CD4-positive, alpha-beta T cell treated with Interleukin-4 for 4 hours (primary cell): Measurements from ENCODE around the gene LRCH2.

Experiments
- DNase-seq: peaks from one replicate; pipeline ENCODE4 v3.0.0-alpha.2; 2020

Gene LRCH2

DNA sequence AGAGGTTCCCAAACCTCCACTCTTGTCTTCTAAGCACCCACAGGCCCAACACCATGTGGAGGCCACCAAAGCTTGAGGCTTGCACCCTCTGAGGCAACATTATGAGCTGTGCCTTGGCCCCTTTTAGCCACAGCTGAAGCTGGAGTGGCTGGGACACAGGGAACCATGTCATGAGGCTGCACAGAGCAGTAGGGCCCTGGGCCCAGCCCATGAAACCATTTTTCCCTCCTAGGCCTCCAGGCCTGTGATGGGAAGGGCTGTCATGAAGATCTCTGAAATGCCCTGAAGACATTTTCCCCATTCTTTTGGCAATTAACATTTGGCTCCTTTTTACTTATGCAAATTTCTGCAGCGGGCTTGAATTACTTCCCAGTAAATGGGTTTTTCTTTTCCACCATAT is 29.9 kb downstream of the LRCH2 start:
- DNase-seq, result no peak

DNA sequence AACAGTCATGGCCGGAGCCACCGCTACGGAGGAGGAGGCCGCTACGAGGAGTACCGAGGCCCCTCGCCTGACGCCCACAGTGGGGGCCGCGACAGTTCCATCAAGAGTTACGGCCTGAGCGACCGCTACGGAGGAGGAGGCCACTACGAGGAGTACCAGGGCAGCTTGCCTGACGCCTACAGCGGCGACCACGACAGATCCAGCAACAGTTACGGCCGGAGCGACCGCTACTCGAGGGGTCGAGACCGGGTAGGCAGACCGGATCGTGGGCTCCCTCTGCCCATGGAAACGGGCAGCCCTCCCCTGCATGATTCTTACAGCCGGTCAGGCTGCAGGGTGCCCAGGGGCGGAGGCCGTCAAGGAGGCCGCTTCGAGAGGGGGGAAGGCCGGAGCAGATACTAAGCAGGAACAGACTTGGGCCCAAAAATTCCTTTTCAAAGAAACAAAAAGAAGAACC is 41.6 kb downstream of the LRCH2 start:
- no peak for DNase-seq

DNA sequence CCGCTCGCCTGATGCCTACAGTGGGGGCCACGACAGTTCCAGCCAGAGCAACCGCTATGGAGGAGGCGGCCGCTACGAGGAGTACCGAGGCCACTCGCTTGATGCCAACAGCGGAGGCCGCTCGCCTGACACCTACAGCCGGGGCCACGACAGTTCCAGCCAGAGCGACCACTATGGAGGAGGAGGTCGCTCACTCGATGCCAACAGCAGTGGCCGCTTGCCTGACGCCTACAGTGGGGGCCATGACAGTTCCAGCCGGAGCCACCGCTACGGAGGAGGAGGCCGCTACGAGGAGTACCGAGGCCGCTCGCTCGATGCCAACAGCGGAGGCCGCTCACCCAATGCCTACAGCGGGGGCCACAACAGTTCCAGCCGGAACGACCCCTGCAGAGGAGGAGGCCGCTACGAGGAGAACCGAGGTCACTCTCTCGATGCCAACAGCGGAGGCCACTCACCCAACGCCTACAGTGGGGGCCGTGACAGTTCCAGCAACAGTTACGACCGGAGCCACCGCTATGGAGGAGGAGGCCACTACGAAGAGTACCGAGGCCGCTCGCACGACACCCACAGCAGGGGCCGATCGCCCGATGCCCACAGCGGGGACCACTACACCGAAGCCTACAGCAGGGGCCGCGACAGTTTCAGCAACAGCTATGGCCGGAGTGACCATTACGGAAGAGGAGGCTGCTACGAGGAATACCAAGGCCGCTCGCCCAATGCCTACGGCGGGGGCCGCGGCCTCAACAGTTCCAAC is 42.2 kb downstream of the LRCH2 start:
- DNase-seq, result no peak

DNA sequence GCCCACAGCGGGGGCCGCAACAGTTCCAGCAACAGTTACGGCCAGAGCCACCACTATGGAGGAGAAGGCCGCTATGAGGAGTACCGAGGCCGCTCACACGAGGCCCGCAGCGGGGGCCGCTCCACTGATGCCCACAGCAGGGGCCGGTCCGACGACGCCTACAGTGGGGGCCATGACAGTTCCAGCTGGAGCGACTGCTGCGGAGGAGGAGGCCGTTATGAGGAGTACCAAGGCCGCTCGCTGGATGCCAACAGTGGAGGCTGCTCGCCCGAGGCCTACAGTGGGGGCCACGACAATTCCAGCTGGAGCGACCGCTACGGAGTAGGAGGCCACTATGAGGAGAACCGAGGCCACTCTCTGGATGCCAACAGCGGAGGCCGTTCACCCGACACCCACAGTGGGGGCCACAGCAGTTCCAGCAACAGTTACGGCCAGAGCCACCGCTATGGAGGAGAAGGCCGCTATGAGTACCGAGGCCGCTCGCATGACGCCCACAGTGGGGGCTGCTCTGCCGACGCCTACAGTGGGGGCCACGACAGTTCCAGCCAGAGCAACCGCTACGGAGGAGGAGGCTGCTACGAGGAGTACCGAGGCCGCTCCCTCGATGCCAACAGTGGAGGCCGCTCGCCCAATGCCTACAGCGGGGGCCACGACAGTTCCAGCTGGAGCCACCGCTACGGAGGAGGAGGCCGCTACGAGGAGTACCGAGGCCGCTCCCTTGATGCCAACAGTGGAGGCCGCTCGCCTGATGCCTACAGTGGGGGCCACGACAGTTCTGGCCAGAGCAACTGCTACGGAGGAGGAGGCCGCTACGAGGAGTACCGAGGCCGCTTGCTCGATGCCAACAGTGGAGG is 43.0 kb downstream of the LRCH2 start:
- DNase-seq, result no peak

DNA sequence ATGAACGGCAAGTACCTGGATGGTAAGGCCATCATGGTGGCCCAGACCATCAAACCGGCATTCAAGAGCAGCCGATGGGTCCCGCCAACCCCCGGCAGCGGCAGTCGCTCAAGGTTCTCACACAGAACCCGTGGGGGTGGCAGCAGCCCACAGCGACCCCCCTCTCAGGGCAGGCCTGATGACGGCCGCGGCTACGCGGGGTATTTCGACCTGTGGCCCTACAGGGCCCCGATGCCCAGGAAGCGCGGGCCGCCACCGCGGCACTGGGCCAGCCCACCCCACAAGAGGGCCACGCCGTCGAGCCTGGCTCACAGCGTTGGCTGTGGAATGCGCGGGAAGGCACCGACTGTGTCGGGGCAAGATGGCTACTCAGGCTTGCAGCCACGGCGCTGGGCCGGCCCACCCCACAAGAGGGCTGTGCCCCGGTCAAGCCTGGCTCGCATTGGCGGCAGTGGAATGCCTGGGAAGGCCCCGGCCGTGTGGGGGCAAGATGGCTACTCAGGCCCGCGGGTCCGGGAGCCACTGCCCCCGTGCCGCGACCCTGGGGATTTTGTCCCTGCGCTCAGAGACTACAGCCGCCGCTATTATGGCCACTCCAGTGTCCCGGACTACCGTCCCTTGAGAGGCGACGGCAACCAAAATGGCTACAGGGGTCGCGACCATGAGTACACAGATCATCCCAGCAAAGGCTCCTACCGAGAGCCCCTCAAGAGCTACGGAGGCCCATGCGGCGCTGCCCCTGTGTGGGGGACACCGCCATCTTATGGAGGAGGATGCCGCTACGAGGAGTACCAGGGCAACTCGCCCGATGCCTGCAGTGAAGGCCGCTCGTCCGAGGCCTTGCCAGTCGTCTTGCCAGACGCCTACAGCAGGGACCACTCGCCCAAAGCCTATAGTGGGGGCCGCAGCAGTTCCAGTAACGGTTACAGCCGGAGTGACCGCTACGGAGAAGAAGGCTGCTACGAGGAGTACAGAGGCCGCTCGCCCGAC is 44.0 kb downstream of the LRCH2 start:
- no peak for DNase-seq

DNA sequence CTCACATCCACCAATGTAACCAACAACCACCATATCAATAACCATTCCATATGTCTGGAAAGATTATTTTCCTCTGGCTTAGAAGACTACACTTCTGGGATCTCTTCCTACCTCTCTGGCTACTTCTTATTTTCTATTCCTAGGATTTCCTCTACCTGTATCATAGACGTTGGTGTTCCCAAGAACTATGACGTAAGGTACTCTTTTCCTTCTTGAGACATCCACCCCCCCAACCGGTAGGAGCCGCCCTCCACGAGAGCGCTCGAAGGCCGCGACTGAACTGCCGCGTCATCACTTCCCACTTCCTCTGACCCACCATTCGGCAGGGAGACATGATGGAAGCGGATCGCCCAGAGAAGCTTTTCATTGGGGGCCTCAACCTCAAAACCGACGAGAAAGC is 44.8 kb downstream of the LRCH2 start, which contains the start of gene RBMXL3:
Gene RBMXL3, plus strand, starts transcription at position 301 of the 400 bp plus-strand sequence. Its CDS starts 32 bp downstream, at position 333.
- no peak for DNase-seq

DNA sequence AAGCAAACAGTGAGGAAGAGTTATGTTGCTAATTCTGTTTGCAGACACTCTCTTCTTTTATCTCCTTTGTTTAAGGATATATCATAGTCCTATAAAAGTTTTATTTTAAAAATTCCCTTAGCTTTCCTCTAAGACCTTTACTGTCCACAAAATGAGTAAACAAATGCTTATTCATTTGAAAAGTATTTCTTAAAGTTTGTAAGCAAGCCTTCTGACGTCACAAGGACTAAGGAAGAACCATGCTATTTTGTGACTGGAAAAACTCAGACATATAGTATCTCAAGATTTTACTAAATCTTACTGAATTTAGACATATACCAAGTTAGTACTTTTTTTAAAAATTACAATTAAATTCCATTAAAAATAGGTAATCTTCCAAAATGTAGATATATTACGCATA is 49.9 kb downstream of the LRCH2 start:
- DNase-seq, result no peak

DNA sequence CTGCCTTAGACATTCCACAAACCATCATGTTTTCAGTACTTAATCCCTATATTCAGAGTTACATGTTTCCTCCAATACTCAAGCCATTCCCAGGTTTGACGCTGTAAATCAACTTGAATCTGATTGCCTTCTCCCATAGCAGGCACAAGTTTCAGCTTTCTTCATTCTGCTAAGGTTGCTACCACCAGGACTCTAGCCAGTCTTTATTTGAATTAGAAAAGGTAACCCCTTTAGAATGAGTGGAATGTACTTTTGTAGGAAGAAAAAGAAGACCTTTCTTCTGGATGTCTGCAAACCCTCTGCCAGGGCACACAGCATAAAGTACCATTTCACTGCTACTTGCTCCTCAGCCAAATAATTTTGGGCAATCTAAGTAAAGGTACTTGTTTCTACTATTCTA is 55.4 kb downstream of the LRCH2 start:
- DNase-seq, result no peak

DNA sequence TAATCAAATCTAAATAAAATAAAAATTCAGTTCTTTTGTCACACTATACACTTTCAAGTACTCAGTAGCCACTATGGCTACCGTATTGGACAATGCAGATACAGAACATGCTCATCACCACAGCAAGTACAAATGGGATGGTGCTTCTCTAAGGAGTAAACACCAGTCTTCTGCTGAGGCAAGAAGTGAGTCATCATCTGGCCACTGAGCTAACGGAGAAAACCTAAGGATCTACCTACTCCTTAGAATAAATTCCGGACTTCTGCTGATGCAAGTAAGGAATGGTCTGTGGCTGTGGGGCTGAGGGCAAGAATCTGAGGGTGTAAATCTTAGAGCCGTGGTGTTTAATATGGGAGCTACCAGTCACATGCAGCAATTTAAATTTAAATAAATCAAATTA is 56.0 kb downstream of the LRCH2 start:
- DNase-seq, result no peak

DNA sequence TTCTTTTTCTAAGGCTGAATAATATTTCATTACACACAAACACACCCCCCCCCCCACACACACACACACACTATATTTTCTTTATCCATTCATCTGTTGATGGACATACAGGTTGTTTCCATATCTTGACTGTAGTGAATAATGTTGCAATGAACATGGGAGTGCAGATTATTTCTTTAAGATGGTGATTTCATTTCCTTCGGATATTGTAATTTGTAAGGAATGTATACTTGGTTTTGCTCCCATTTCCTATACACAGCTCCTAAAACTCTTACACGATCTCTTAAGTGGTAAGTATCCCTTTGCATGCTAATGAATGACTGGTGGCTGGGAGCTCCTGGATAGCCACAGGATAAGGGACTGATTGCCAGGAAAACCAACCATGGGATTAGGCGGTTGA is 59.3 kb downstream of the LRCH2 start:
- no peak for DNase-seq

DNA sequence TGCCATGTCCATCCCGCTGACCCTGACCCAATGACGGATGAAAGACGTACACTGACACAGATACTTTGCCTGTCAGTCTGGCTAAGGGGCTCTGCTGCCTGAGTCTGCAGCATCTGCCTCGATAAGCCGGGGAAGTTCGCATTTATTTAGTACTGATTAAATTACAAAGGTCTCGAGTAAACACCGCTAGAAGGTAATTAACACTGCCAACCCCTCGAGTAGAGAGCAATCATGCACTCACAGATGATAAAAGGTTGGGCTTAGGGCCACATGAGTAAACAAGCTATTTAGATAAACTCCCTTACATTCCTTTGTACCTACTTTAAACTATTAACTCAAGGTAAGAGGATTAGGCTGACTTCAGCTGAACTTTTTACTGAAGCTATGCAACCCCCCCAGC is 60.7 kb downstream of the LRCH2 start:
- DNase-seq, result no peak

DNA sequence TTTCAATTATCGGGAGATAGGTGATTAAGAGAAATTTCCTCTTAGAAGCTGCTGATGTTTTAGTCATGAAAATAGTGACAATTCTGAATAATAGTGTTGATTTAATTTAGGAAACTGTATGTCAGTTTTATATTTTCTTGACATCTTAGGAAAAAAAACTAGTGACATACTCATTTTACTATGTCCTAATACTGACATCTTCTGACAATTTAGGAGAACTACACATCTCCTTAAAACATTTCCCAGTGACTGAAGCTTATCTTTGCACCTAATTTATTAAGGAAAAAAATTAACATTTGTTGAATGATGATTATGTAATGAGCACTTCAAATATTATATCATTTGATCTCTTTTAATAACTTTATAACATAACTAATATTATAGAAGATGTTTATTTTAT is 86.7 kb downstream of the LRCH2 start:
- no peak for DNase-seq

DNA sequence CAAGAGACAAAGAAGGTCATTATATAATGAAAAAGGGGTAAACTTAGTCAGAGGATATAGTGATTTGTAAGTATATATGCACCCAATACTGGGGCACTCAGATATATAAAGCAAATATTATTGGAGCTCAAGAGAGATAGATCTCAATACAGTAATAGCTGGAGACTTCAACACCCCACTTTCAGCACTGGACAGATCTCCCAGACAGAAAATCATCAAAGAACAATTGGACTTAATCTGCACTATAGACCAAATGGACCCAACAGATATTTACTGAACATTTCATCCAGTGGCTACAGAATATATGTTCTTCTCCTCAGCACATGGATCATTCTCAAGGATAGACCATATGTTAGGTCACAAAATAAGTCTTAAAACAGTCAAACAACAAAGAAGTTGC is 91.8 kb downstream of the LRCH2 start:
- no peak for DNase-seq

DNA sequence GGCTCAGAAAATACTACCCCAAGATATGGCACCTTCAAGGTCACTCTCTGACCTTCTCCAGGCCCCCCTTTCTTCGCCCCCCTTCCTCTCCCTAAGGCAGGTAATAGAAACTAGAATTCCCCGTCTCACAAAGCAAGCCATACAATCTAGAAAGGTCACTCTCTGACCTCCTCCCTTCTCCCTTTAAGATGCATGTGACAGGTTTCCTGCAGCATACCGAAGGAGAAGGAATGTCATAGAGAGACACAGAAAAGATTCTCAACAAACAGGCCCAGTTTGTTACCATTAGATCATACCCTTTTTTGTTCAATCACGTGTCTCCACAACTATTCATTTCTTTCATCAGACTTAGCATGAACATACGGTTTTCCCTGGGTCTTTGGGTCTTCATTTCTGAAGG is 95.9 kb downstream of the LRCH2 start:
- DNase-seq, result no peak

DNA sequence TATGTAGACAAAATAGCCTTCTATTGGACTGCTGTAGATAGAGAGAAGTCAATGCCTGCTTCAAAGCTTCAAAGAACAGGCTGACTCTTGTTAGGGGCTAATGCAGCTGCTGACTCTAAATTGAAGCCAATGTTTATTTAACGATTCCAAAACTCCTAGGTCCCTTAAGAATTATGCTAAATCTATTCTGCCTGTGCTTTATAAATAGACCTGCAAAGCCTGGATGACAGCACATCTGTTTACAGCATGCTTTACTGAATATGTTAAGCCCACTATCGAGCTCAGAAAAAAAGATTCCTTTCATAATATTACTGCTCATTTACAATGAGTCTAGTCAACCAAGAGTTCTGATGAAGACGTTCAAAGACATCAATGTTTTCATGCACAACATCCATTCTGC is 99.5 kb downstream of the LRCH2 start:
- no peak for DNase-seq

DNA sequence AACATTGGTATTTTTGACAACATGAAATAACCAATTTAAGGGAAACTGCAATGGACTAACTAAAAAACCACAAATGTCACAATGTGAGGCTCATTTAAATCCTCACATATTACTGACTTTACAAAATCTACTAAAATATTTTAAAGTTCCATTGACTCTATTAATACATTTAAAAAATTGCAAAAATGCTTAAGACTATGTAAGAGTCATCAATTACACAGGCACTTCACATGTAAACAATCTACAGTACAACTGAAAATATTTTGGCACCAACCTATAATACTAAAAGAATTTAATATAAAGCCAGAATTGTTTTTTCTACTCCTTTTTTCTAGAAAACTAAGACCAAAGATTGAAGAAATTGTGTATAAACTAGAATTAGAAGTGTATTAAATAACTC is 121.5 kb downstream of the LRCH2 start:
- no peak for DNase-seq

DNA sequence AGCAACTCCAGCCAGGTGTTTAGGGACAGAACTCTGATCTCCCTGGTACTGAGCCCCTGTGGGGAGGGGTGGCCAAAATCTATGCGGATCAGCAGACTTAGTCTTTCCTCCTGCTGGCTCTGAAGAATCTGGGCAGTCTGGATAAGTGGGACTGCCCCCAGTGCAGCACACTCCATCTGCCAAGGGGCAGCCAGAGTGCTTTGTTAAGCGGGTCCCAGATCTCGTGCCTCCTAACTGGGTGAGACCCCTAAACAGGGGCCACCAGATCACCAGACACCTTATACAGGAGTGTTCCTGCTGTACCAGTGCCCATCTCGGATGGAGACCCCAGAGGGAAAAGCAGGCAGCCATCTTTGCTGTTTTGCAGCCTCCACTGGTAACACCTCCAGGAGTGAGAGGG is 135.0 kb downstream of the LRCH2 start:
- no peak for DNase-seq

DNA sequence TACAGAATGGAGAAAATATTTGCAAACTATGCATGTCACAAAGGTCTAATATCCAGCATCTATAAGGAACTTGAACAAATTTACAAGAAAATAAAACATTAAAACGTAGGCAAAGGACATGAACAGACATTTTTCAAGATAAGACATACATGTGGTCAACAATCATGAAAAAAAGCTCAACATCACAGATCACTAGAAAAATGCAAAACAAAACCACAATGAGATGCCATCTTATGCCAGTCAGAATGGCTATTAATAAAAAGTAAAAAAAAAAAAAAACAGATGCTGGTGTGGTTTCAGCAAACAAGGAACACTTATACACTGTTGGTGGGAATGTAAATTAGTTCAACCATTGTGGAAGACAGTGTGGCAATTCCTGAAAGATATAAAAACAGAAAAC is 140.7 kb downstream of the LRCH2 start:
- no peak for DNase-seq

DNA sequence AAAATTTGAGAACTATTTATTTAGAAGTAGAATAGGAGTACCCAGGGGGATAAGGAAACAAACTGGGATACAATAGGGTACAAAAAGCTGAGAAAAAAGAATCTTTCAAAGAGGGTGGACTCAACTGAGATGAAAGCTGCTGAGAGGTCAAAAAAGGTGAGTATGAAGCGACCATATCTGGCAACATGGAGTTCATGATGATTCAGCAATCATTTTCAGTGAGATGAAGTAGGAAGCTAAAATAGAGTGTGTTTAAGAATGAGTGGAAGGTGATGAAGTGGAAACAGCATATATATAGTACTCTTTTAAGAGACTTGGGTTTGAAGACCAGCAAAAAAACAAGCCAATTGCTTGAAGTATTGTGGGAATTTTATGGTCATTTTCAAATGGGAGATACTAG is 144.5 kb downstream of the LRCH2 start:
- DNase-seq, result no peak

DNA sequence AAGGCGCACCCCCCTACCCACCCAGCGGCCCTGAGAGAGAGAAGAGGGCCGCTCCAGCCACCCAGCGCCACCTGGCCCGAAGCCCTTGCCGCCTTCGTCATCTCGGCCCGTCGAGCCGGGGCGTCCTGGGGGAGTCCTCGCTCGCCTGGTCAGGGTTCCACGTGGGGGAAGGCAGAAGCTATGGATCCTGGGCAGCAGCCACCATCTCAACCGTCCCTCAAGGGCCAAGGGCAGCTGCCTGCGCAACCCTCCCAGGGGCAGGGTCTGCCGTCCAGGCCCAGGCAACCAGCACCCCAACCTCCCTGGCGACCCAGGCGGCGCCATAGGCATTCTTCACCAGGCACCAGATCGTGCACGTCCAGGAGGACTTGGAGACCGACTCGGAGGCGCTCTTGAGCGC is 165.0 kb downstream of the LRCH2 start:
- no peak for DNase-seq

DNA sequence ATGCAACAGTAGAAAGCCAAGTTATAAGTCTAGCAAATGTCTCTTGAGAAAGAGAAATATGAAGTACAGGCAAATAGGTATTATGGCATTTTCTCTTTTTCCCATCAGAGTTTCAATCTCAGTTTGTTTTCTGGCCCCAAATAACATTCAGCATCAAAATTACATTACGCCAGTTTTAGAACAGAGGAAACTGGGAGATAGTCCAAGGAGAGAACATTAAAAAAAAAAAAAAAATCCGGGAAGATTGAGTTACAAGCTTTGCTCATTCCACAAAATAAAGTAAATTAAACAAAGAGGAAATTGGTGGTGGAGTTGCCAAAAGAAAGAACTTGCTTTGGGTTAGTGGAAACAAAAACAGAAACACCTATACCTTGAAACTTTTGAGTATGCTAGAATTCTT is 166.1 kb downstream of the LRCH2 start:
- no peak for DNase-seq

DNA sequence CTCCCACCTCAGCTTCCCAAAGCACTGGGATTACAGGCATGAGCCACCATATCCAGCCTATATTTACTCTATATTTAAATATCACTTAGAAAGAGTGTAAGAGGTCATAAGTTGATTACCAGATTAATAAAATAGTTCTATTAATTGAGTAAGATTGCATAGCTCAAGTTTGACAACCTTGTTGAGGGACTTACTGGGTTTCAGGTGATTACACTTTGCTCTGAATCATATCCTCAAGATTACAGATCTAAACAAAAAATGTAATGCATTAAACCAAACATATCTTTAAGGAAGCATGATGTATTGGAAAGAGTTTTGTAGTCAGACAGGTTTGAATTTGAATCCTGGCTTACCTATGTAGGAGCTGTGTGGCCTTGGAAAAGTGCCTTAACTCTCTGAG is 168.6 kb downstream of the LRCH2 start:
- no peak for DNase-seq
